ENCODE measurements around the gene SH2D5.

Gene SH2D5

GRCh38 chr1:20695515-20695914 lies 37.0 kb downstream of the SH2D5 start:
- no peak overlapping the region for H3K27ac ChIP-seq (ENCODE audit: low read depth, low read length)
- H3K9ac ChIP-seq (ENCODE audit: low read length): no peak overlapping the region
- H3K4me3 ChIP-seq (ENCODE audit: low read length): no peak overlapping the region
- peaks cover 10% of the 10 kb centered on the region for H3K4me1 ChIP-seq (ENCODE audit: control insufficient read depth, insufficient read depth, low read length)
- no peaks in the 10 kb centered on the region for H3K27me3 ChIP-seq (ENCODE audit: control insufficient read depth, insufficient read depth, low read length)
- H3K36me3 ChIP-seq (ENCODE audit: control insufficient read depth, insufficient read depth, low read length): no peaks in the 10 kb centered on the region

- Histone ChIP-seq H3K27me3 (ENCODE audit: control insufficient read depth, insufficient read depth, low read length) (no peaks in the 10 kb centered on the region), H3K4me1 (ENCODE audit: control insufficient read depth, insufficient read depth, low read length) (peaks cover 9% of the 10 kb centered on the region), H3K4me3 (ENCODE audit: low read length) (no peak overlapping the region), H3K27ac (ENCODE audit: low read depth, low read length) (no peak overlapping the region), H3K9ac (ENCODE audit: low read length) (no peak overlapping the region), H3K36me3 (ENCODE audit: control insufficient read depth, insufficient read depth, low read length) (no peaks in the 10 kb centered on the region)
Measured at GRCh38 chr1:20693623-20694022, 38.9 kb downstream of the SH2D5 start.

- Histone ChIP-seq H3K27me3 (ENCODE audit: control insufficient read depth, insufficient read depth, low read length) (no peaks in the 10 kb centered on the region), H3K4me1 (ENCODE audit: control insufficient read depth, insufficient read depth, low read length) (no peaks in the 10 kb centered on the region), H3K4me3 (ENCODE audit: low read length) (no peak overlapping the region), H3K9ac (ENCODE audit: low read length) (no peak overlapping the region), H3K36me3 (ENCODE audit: control insufficient read depth, insufficient read depth, low read length) (no peaks in the 10 kb centered on the region), H3K27ac (ENCODE audit: low read depth, low read length) (no peak overlapping the region)
Measured at GRCh38 chr1:20691872-20692271, 40.6 kb downstream of the SH2D5 start.

GRCh38 chr1:20689645-20690056 lies 42.9 kb downstream of the SH2D5 start:
- Histone ChIP-seq H3K4me3 (ENCODE audit: low read length) (no peak overlapping the region), H3K27me3 (ENCODE audit: control insufficient read depth, insufficient read depth, low read length) (no peaks in the 10 kb centered on the region), H3K27ac (ENCODE audit: low read depth, low read length) (no peak overlapping the region), H3K36me3 (ENCODE audit: control insufficient read depth, insufficient read depth, low read length) (no peaks in the 10 kb centered on the region), H3K4me1 (ENCODE audit: control insufficient read depth, insufficient read depth, low read length) (no peaks in the 10 kb centered on the region), H3K9ac (ENCODE audit: low read length) (no peak overlapping the region)

GRCh38 chr1:20686883-20687725 lies 45.4 kb downstream of the SH2D5 start:
- no peaks in the 10 kb centered on the region for H3K4me1 ChIP-seq (ENCODE audit: control insufficient read depth, insufficient read depth, low read length)
- no peak overlapping the region for H3K27ac ChIP-seq (ENCODE audit: low read depth, low read length)
- no peak overlapping the region for H3K4me3 ChIP-seq (ENCODE audit: low read length)
- H3K9ac ChIP-seq (ENCODE audit: low read length): no peak overlapping the region
- H3K36me3 ChIP-seq (ENCODE audit: control insufficient read depth, insufficient read depth, low read length): no peaks in the 10 kb centered on the region
- H3K27me3 ChIP-seq (ENCODE audit: control insufficient read depth, insufficient read depth, low read length): no peaks in the 10 kb centered on the region

GRCh38 chr1:20685741-20686140 lies 46.8 kb downstream of the SH2D5 start:
- Histone ChIP-seq H3K36me3 (ENCODE audit: control insufficient read depth, insufficient read depth, low read length) (no peaks in the 10 kb centered on the region), H3K9ac (ENCODE audit: low read length) (no peak overlapping the region), H3K27me3 (ENCODE audit: control insufficient read depth, insufficient read depth, low read length) (no peaks in the 10 kb centered on the region), H3K4me3 (ENCODE audit: low read length) (no peak overlapping the region), H3K27ac (ENCODE audit: low read depth, low read length) (no peak overlapping the region), H3K4me1 (ENCODE audit: control insufficient read depth, insufficient read depth, low read length) (no peaks in the 10 kb centered on the region)

- H3K36me3 ChIP-seq (ENCODE audit: control insufficient read depth, insufficient read depth, low read length): no peaks in the 10 kb centered on the region
- no peak overlapping the region for H3K9ac ChIP-seq (ENCODE audit: low read length)
- no peak overlapping the region for H3K4me3 ChIP-seq (ENCODE audit: low read length)
- H3K27ac ChIP-seq (ENCODE audit: low read depth, low read length): no peak overlapping the region
- no peaks in the 10 kb centered on the region for H3K4me1 ChIP-seq (ENCODE audit: control insufficient read depth, insufficient read depth, low read length)
- H3K27me3 ChIP-seq (ENCODE audit: control insufficient read depth, insufficient read depth, low read length): no peaks in the 10 kb centered on the region
Measured at GRCh38 chr1:20685099-20685662, 47.3 kb downstream of the SH2D5 start.

- Histone ChIP-seq H3K27me3 (ENCODE audit: control insufficient read depth, insufficient read depth, low read length) (no peaks in the 10 kb centered on the region), H3K27ac (ENCODE audit: low read depth, low read length) (no peak overlapping the region), H3K9ac (ENCODE audit: low read length) (no peak overlapping the region), H3K4me1 (ENCODE audit: control insufficient read depth, insufficient read depth, low read length) (no peaks in the 10 kb centered on the region), H3K4me3 (ENCODE audit: low read length) (no peak overlapping the region), H3K36me3 (ENCODE audit: control insufficient read depth, insufficient read depth, low read length) (no peaks in the 10 kb centered on the region)
Measured at GRCh38 chr1:20684651-20685050, 47.9 kb downstream of the SH2D5 start.

- no peak overlapping the region for H3K27ac ChIP-seq (ENCODE audit: low read depth, low read length)
- H3K36me3 ChIP-seq (ENCODE audit: control insufficient read depth, insufficient read depth, low read length): no peaks in the 10 kb centered on the region
- no peak overlapping the region for H3K4me3 ChIP-seq (ENCODE audit: low read length)
- no peaks in the 10 kb centered on the region for H3K27me3 ChIP-seq (ENCODE audit: control insufficient read depth, insufficient read depth, low read length)
- no peaks in the 10 kb centered on the region for H3K4me1 ChIP-seq (ENCODE audit: control insufficient read depth, insufficient read depth, low read length)
- no peak overlapping the region for H3K9ac ChIP-seq (ENCODE audit: low read length)
Measured at GRCh38 chr1:20684050-20684620, 48.4 kb downstream of the SH2D5 start.

GRCh38 chr1:20683614-20684013 lies 48.9 kb downstream of the SH2D5 start:
- Histone ChIP-seq H3K27ac (ENCODE audit: low read depth, low read length) (no peak overlapping the region), H3K4me3 (ENCODE audit: low read length) (no peak overlapping the region), H3K36me3 (ENCODE audit: control insufficient read depth, insufficient read depth, low read length) (no peaks in the 10 kb centered on the region), H3K4me1 (ENCODE audit: control insufficient read depth, insufficient read depth, low read length) (no peaks in the 10 kb centered on the region), H3K27me3 (ENCODE audit: control insufficient read depth, insufficient read depth, low read length) (no peaks in the 10 kb centered on the region), H3K9ac (ENCODE audit: low read length) (no peak overlapping the region)

- H3K9ac ChIP-seq (ENCODE audit: low read length): no peak overlapping the region
- no peak overlapping the region for H3K27ac ChIP-seq (ENCODE audit: low read depth, low read length)
- H3K36me3 ChIP-seq (ENCODE audit: control insufficient read depth, insufficient read depth, low read length): no peaks in the 10 kb centered on the region
- no peak overlapping the region for H3K4me3 ChIP-seq (ENCODE audit: low read length)
- no peaks in the 10 kb centered on the region for H3K4me1 ChIP-seq (ENCODE audit: control insufficient read depth, insufficient read depth, low read length)
- H3K27me3 ChIP-seq (ENCODE audit: control insufficient read depth, insufficient read depth, low read length): no peaks in the 10 kb centered on the region
Measured at GRCh38 chr1:20682571-20683236, 49.8 kb downstream of the SH2D5 start.

GRCh38 chr1:20681999-20682398 lies 50.5 kb downstream of the SH2D5 start:
- Histone ChIP-seq H3K27me3 (ENCODE audit: control insufficient read depth, insufficient read depth, low read length) (no peaks in the 10 kb centered on the region), H3K9ac (ENCODE audit: low read length) (no peak overlapping the region), H3K27ac (ENCODE audit: low read depth, low read length) (no peak overlapping the region), H3K36me3 (ENCODE audit: control insufficient read depth, insufficient read depth, low read length) (no peaks in the 10 kb centered on the region), H3K4me1 (ENCODE audit: control insufficient read depth, insufficient read depth, low read length) (no peaks in the 10 kb centered on the region), H3K4me3 (ENCODE audit: low read length) (no peak overlapping the region)

All from rectal smooth muscle tissue (tissue), 1 donor.